HepG2 (cell line): Measurements from ENCODE around the gene LRRC3C. TPM values are rescaled to one million over a fixed set of nuclear protein-coding genes. Genes with fewer than 3 reads are reported as not detected.

Experiments used
- CSRNP1 ChIP-seq: sonication (generic); formaldehyde crosslinking; IDR thresholded peaks from 2 replicates; pipeline ENCODE4 v1.8.1; 2023; ENCODE audit warnings: mild to moderate bottlenecking, missing genetic modification reagents
- HNRNPH1 ChIP-seq: fragments of 200-400 bp; formaldehyde crosslinking; optimal IDR thresholded peaks from 2 replicates; pipeline ENCODE3; 2017; ENCODE audit warnings: mild to moderate bottlenecking, low read depth, low read length
- IRF2 ChIP-seq: IDR thresholded peaks from 2 replicates; pipeline ENCODE4 v1.6.1; 2018; ENCODE audit warnings: missing genetic modification reagents, missing compliant biosample characterization
- KAT8 ChIP-seq: IDR thresholded peaks from 2 replicates; pipeline ENCODE4 v1.6.1; 2016; ENCODE audit warnings: missing genetic modification reagents, missing compliant biosample characterization
- SP4 ChIP-seq: sonication (generic); formaldehyde crosslinking; IDR thresholded peaks from 2 replicates; pipeline ENCODE4 v1.8.1; 2023; ENCODE audit warnings: mild to moderate bottlenecking, missing genetic modification reagents
- TFE3 ChIP-seq: IDR thresholded peaks from 2 replicates; pipeline ENCODE4 v1.6.1; 2016
- TSC22D2 ChIP-seq: sonication (generic); formaldehyde crosslinking; IDR thresholded peaks from 2 replicates; pipeline ENCODE4 v1.5.1; 2020; ENCODE audit warnings: missing genetic modification reagents, mild to moderate bottlenecking, borderline replicate concordance
- ZEB1 ChIP-seq: IDR thresholded peaks from 2 replicates; pipeline ENCODE4 v1.6.1; 2012; ENCODE audit warnings: mild to moderate bottlenecking, low read depth, inconsistent platforms; ENCODE audit not compliant: insufficient replicate concordance
- ZNF326 ChIP-seq: sonication (generic); formaldehyde crosslinking; IDR thresholded peaks from 2 replicates; pipeline ENCODE4 v1.4.0; 2020; ENCODE audit warnings: missing genetic modification reagents, borderline replicate concordance
- ZNF597 ChIP-seq: sonication (generic); formaldehyde crosslinking; IDR thresholded peaks from 2 replicates; pipeline ENCODE4 v1.5.0; 2020; ENCODE audit warnings: missing genetic modification reagents
- ZNF670 ChIP-seq: sonication (generic); formaldehyde crosslinking; IDR thresholded peaks from 2 replicates; pipeline ENCODE4 v1.8.0; 2022; ENCODE audit warnings: mild to moderate bottlenecking, missing genetic modification reagents, borderline replicate concordance
- ZNF724P ChIP-seq: sonication (generic); formaldehyde crosslinking; IDR thresholded peaks from 2 replicates; pipeline ENCODE4 v1.8.0; 2022; ENCODE audit warnings: missing genetic modification reagents, borderline replicate concordance
- polyA plus RNA-seq, 8 experiments: library from polyadenylated mRNA; depleted of rRNA in 3 of 8; stranded (reverse) in 7 of 8; unstranded in 1 of 8; fragments of >200 nt; fragmentation: Illumina TruSeq in 4 of 8; extraction: Trizol in 4 of 8; gene quantifications; 2 replicates each; pipeline versions ENCODE4 v1.2.1 to v1.2.3, GENCODE V29; 2011 to 2016; ENCODE audit warnings: low read depth in 4 of 8, missing spikeins in 1 of 8, mixed read lengths in 1 of 8; ENCODE audit not compliant: insufficient read depth in 1 of 8
- total RNA-seq, 5 experiments: library from RNA; depleted of rRNA; stranded (reverse); fragments of >200 nt; fragmentation: Illumina TruSeq; extraction: Trizol; gene quantifications; 2 replicates each; pipeline ENCODE4 v1.2.3, GENCODE V29; 2016; ENCODE audit warnings: low read depth in 1 of 5
- TF ChIP-seq, protein P1 (sequence below): sonication (generic); formaldehyde crosslinking; IDR thresholded peaks from 2 replicates; pipeline ENCODE4 v1.8.0; 2022; ENCODE audit warnings: missing genetic modification reagents, mild to moderate bottlenecking, borderline replicate concordance
- TF ChIP-seq, protein P2 (sequence below): sonication (generic); formaldehyde crosslinking; IDR thresholded peaks from 2 replicates; pipeline ENCODE4 v1.4.0; 2020; ENCODE audit warnings: missing genetic modification reagents
- TF ChIP-seq, protein P3 (sequence below): sonication (generic); formaldehyde crosslinking; IDR thresholded peaks from 2 replicates; pipeline ENCODE4 v1.5.0; 2020; ENCODE audit warnings: mild to moderate bottlenecking, missing genetic modification reagents, moderate library complexity
- TF ChIP-seq, protein P4 (sequence below): sonication (generic); formaldehyde crosslinking; IDR thresholded peaks from 2 replicates; pipeline ENCODE4 v1.5.0; 2020; ENCODE audit warnings: missing genetic modification reagents, mild to moderate bottlenecking, borderline replicate concordance

The LRRC3C gene
- total and polyA plus RNA-seq, 2 of the 13 experiments (the other 11 are each of a cell fraction or from before 2014, with no cell fraction given): 0.17 TPM; not detected in 1

GRCh38 chr17:39916918-39917317, 10.6 kb upstream of the LRRC3C start (continued):
- TF ChIP-seq, protein P1, sequence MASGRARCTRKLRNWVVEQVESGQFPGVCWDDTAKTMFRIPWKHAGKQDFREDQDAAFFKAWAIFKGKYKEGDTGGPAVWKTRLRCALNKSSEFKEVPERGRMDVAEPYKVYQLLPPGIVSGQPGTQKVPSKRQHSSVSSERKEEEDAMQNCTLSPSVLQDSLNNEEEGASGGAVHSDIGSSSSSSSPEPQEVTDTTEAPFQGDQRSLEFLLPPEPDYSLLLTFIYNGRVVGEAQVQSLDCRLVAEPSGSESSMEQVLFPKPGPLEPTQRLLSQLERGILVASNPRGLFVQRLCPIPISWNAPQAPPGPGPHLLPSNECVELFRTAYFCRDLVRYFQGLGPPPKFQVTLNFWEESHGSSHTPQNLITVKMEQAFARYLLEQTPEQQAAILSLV (CRISPR knock-in tag): no peak
- TF ChIP-seq ZNF326 (no peak), KAT8 (no peak), SP4 (CRISPR knock-in tag) (0 out of 2 replicates have a peak, but pooled peaks have one; percentile 7), IRF2 (CRISPR knock-in tag) (0 out of 2 replicates have a peak, but pooled peaks have one; percentile 51), CSRNP1 (no peak), ZNF724P (CRISPR knock-in tag) (peak; percentile 70; the same call in 1 of the 2 replicates), ZEB1 (peak; percentile 37), TFE3 (no peak), ZNF670 (CRISPR knock-in tag) (no peak), TSC22D2 (CRISPR knock-in tag) (no peak), ZNF597 (no peak), HNRNPH1 (no peak)
- TF ChIP-seq, protein P2, sequence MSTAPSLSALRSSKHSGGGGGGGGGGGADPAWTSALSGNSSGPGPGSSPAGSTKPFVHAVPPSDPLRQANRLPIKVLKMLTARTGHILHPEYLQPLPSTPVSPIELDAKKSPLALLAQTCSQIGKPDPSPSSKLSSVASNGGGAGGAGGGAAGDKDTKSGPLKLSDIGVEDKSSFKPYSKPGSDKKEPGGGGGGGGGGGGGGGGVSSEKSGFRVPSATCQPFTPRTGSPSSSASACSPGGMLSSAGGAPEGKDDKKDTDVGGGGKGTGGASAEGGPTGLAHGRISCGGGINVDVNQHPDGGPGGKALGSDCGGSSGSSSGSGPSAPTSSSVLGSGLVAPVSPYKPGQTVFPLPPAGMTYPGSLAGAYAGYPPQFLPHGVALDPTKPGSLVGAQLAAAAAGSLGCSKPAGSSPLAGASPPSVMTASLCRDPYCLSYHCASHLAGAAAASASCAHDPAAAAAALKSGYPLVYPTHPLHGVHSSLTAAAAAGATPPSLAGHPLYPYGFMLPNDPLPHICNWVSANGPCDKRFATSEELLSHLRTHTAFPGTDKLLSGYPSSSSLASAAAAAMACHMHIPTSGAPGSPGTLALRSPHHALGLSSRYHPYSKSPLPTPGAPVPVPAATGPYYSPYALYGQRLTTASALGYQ (CRISPR knock-in tag): no peak
- TF ChIP-seq, protein P3, sequence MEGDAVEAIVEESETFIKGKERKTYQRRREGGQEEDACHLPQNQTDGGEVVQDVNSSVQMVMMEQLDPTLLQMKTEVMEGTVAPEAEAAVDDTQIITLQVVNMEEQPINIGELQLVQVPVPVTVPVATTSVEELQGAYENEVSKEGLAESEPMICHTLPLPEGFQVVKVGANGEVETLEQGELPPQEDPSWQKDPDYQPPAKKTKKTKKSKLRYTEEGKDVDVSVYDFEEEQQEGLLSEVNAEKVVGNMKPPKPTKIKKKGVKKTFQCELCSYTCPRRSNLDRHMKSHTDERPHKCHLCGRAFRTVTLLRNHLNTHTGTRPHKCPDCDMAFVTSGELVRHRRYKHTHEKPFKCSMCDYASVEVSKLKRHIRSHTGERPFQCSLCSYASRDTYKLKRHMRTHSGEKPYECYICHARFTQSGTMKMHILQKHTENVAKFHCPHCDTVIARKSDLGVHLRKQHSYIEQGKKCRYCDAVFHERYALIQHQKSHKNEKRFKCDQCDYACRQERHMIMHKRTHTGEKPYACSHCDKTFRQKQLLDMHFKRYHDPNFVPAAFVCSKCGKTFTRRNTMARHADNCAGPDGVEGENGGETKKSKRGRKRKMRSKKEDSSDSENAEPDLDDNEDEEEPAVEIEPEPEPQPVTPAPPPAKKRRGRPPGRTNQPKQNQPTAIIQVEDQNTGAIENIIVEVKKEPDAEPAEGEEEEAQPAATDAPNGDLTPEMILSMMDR (CRISPR knock-in tag): peak; percentile 87
- TF ChIP-seq, protein P4, sequence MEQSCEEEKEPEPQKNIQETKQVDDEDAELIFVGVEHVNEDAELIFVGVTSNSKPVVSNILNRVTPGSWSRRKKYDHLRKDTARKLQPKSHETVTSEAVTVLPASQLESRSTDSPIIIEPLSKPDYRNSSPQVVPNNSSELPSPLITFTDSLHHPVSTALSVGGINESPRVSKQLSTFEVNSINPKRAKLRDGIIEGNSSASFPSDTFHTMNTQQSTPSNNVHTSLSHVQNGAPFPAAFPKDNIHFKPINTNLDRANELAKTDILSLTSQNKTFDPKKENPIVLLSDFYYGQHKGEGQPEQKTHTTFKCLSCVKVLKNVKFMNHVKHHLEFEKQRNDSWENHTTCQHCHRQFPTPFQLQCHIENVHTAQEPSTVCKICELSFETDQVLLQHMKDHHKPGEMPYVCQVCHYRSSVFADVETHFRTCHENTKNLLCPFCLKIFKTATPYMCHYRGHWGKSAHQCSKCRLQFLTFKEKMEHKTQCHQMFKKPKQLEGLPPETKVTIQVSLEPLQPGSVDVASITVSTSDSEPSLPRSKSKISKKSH: no peak
